HG03432 (cell line): Measurements from ENCODE around the gene ZNF669.
A peak's percentile ranks its signal among the peaks of the same experiment; 100 is the strongest.

Experiments used
- ATAC-seq: cut with Tn5 transposase; IDR thresholded peaks from one replicate; pipeline ENCODE4 v1.9.1; 2021; ENCODE audit warnings: mild to moderate bottlenecking, moderate library complexity; ENCODE audit not compliant: unreplicated experiment

ZNF669 gene

GRCh38 chr1:247111700-247112478 lies 7.7 kb upstream of the ZNF669 start:
- no peak for ATAC-seq

GRCh38 chr1:247111259-247111699 lies 7.1 kb upstream of the ZNF669 start:
- no peak for ATAC-seq

- no peak for ATAC-seq
These were observed 6.6 kb upstream of the ZNF669 start for GRCh38 chr1:247110627-247111258.

- ATAC-seq = no peak
These were observed 3.5 kb upstream of the ZNF669 start for GRCh38 chr1:247107694-247108093.

GRCh38 chr1:247105966-247106365 lies 1.8 kb upstream of the ZNF669 start:
- ATAC-seq = no peak

- no peak for ATAC-seq
These were observed 809 bp upstream of the ZNF669 start for GRCh38 chr1:247104965-247105364.

- ATAC-seq = no peak
These were observed 1.8 kb downstream of the ZNF669 start for GRCh38 chr1:247102381-247102780.

- ATAC-seq = no peak
These were observed 3.4 kb downstream of the ZNF669 start for GRCh38 chr1:247100676-247101279.

- no peak for ATAC-seq
These were observed 7.2 kb downstream of the ZNF669 start for GRCh38 chr1:247096958-247097357.

- ATAC-seq = no peak
These were observed 7.6 kb downstream of the ZNF669 start for GRCh38 chr1:247096544-247096943.

GRCh38 chr1:247096112-247096511 lies 8.0 kb downstream of the ZNF669 start:
- no peak for ATAC-seq

GRCh38 chr1:247090455-247090854 lies 13.7 kb downstream of the ZNF669 start:
- ATAC-seq = no peak

GRCh38 chr1:247089616-247090375 lies 14.4 kb downstream of the ZNF669 start:
- no peak for ATAC-seq

- no peak for ATAC-seq
These were observed 15.2 kb downstream of the ZNF669 start for GRCh38 chr1:247088967-247089366.

- no peak for ATAC-seq
These were observed 16.9 kb downstream of the ZNF669 start for GRCh38 chr1:247087256-247087655.

GRCh38 chr1:247085310-247085709 lies 18.8 kb downstream of the ZNF669 start:
- ATAC-seq = no peak

GRCh38 chr1:247084771-247085170 lies 19.4 kb downstream of the ZNF669 start:
- ATAC-seq = no peak

GRCh38 chr1:247079141-247079874 lies 24.8 kb downstream of the ZNF669 start:
- ATAC-seq = no peak

GRCh38 chr1:247078258-247079140 lies 25.7 kb downstream of the ZNF669 start, which contains the start of gene ZNF670:
Gene ZNF670 (minus strand): TSS chr1:247078811. CDS start chr1:247078596, 215 bp downstream.
- ATAC-seq = peak; percentile 100
